NT2/D1 (cell line): ENCODE measurements around the gene SP100.

Experiments used
- YY1 ChIP-seq: IDR thresholded peaks from 2 replicates; pipeline ENCODE4 v1.6.1; 2011; ENCODE audit not compliant: insufficient read length, insufficient read depth
- ZNF274 ChIP-seq: IDR thresholded peaks from 2 replicates; pipeline ENCODE4 v1.6.1; 2011; ENCODE audit warnings: mild to moderate bottlenecking, low read depth, low read length

GRCh38 chr2:230430957-230431910 is 15.2 kb downstream of the SP100 start:
- TF ChIP-seq ZNF274 (no peak), YY1 (no peak)
